HepG2 (cell line): ENCODE measurements around the gene HTR1B. TPM values are rescaled to one million over a fixed set of nuclear protein-coding genes. Genes with fewer than 3 reads are reported as not detected.

ENCODE experiments used
- ATAC-seq: fragments of 200-7000 bp; cut with Tn5 transposase; 3 replicates; pipeline ENCODE4 v1.9.1; 2020; ENCODE audit warnings: mild to moderate bottlenecking, moderate library complexity
- BruUV-seq: library from RNA; stranded (reverse); fragments of 400-500 nt; replicated peaks from 2 replicates; lab custom pipeline; 2021; lab: Mats Ljungman, UMichigan
- CTCF ChIA-PET: fragments of 300-600 bp; formaldehyde crosslinking; extraction: SDS; loops from one replicate; lab custom pipeline; 2021; ENCODE audit warnings: low total read pairs, inconsistent platforms, low intra/inter-chr PET ratio; lab: Yijun Ruan, JAX
- POLR2A ChIA-PET: fragments of 350-600 bp; sonication (Branson Sonifier 250); formaldehyde crosslinking; loops from one replicate; lab custom pipeline; 2020; ENCODE audit warnings: antibody characterized with exemption, inconsistent platforms; lab: Yijun Ruan, JAX
- DNase-seq: peaks from one replicate; pipeline ENCODE4 v3.0.0-alpha.2; 2015; ENCODE audit warnings: low spot score
- FAIRE-seq: peaks from 3 replicates; lab custom pipeline; 2011; peaks lifted over from hg19 to GRCh38; lab: Jason Lieb, UNC
- H2AFZ ChIP-seq: one replicate; pipeline ENCODE4 v1.6.1; 2011; ENCODE audit warnings: low read length, inconsistent platforms
- H3K27ac ChIP-seq: fragments of 300-600 bp; 3 replicates; pipeline ENCODE4 v1.8.0; 2011; ENCODE audit warnings: mixed run types, mild to moderate bottlenecking, mixed read lengths, low read length, inconsistent platforms; ENCODE audit not compliant: insufficient read depth; ENCODE audit errors: extremely low read length
- H3K27me3 ChIP-seq, 2 experiments: fragments of 200-600 bp in 1 of 2; 2 replicates in 1 of 2; 3 replicates in 1 of 2; pipeline versions ENCODE4 v1.6.0 to v1.8.0; 2011; ENCODE audit warnings: low read length in 2 of 2, mild to moderate bottlenecking in 2 of 2, moderate library complexity in 2 of 2, inconsistent platforms in 1 of 2; ENCODE audit not compliant: insufficient read depth in 2 of 2, control insufficient read depth in 1 of 2
- H3K36me3 ChIP-seq, 2 experiments: fragments of 200-600 bp in 1 of 2; replicated peaks in 1 of 2; 2 replicates in 1 of 2; 3 replicates in 1 of 2; pipeline versions ENCODE4 v1.5.1 to v1.8.0; 2011; ENCODE audit warnings: low read length in 2 of 2, inconsistent platforms in 1 of 2; ENCODE audit not compliant: insufficient read depth in 2 of 2, control insufficient read depth in 1 of 2
- H3K4me1 ChIP-seq: 2 replicates; pipeline ENCODE4 v1.5.1; 2012; ENCODE audit warnings: low read length, inconsistent platforms; ENCODE audit not compliant: insufficient read depth
- H3K4me2 ChIP-seq: 2 replicates; pipeline ENCODE4 v1.6.0; 2011; ENCODE audit warnings: low read depth, low read length, inconsistent platforms
- H3K4me3 ChIP-seq, 3 experiments: fragments of 200-600 bp in 1 of 3; sonication (generic), shearing (Covaris generic) in 1 of 3; replicated peaks in 1 of 3; 2 replicates each; pipeline ENCODE4 v1.5.1; 2011 to 2016; ENCODE audit warnings: low read length in 3 of 3, inconsistent platforms in 2 of 3, low read depth in 2 of 3, mild to moderate bottlenecking in 2 of 3, control low read depth in 1 of 3, mixed read lengths in 1 of 3; ENCODE audit not compliant: insufficient read depth in 1 of 3
- H3K79me2 ChIP-seq: one replicate; pipeline ENCODE4 v1.6.1; 2011; ENCODE audit warnings: low read length, inconsistent platforms; ENCODE audit not compliant: insufficient read depth
- H3K9ac ChIP-seq: 2 replicates; pipeline ENCODE4 v1.6.0; 2011; ENCODE audit warnings: mild to moderate bottlenecking, low read depth, low read length, inconsistent platforms; ENCODE audit not compliant: insufficient read depth
- H3K9me3 ChIP-seq: 2 replicates; pipeline ENCODE4 v1.5.1; 2012; ENCODE audit warnings: mild to moderate bottlenecking, low read length
- H4K20me1 ChIP-seq: 2 replicates; pipeline ENCODE4 v1.6.0; 2011; ENCODE audit warnings: inconsistent platforms, mild to moderate bottlenecking, low read length, moderate library complexity; ENCODE audit not compliant: insufficient read depth
- ELF4 ChIP-seq: sonication (generic); formaldehyde crosslinking; IDR thresholded peaks from 2 replicates; pipeline ENCODE4 v1.5.0; 2020; ENCODE audit warnings: missing genetic modification reagents, mild to moderate bottlenecking, moderate library complexity, borderline replicate concordance
- HMGXB4 ChIP-seq, 2 experiments: sonication (generic) in 1 of 2; formaldehyde crosslinking in 1 of 2; IDR thresholded peaks; 2 replicates each; pipeline versions ENCODE4 v1.4.0 to v1.6.1; 2018 to 2020; ENCODE audit warnings: missing genetic modification reagents in 2 of 2, borderline replicate concordance in 1 of 2, low read depth in 1 of 2, mild to moderate bottlenecking in 1 of 2, missing biosample characterization in 1 of 2
- IRX3 ChIP-seq: sonication (generic); formaldehyde crosslinking; IDR thresholded peaks from 2 replicates; pipeline ENCODE4 v1.8.1; 2023; ENCODE audit warnings: mild to moderate bottlenecking, low read depth, missing genetic modification reagents, borderline replicate concordance
- KDM5B ChIP-seq: sonication (generic); formaldehyde crosslinking; IDR thresholded peaks from 2 replicates; pipeline ENCODE4 v1.4.0; 2020; ENCODE audit warnings: missing genetic modification reagents, mild to moderate bottlenecking, borderline replicate concordance
- KLF16 ChIP-seq, 2 experiments: sonication (generic) in 1 of 2; formaldehyde crosslinking in 1 of 2; IDR thresholded peaks; 2 replicates each; pipeline versions ENCODE4 v1.6.1 to v1.8.0; 2016 to 2023; ENCODE audit warnings: missing genetic modification reagents in 2 of 2, missing compliant biosample characterization in 1 of 2
- RAD51 ChIP-seq: fragments of 450-650 bp; IDR thresholded peaks from 2 replicates; pipeline ENCODE4 v1.6.1; 2016; ENCODE audit warnings: borderline replicate concordance
- SETDB1 ChIP-seq: sonication (generic); formaldehyde crosslinking; IDR thresholded peaks from 2 replicates; pipeline ENCODE4 v1.5.1; 2020; ENCODE audit warnings: missing genetic modification reagents, mild to moderate bottlenecking, borderline replicate concordance
- SNRNP70 ChIP-seq: fragments of 200-400 bp; formaldehyde crosslinking; IDR thresholded peaks from 2 replicates; pipeline ENCODE4 v1.6.1; 2017; ENCODE audit warnings: mild to moderate bottlenecking, low read depth, low read length, moderate library complexity
- TBX3 ChIP-seq: fragments of 450-650 bp; IDR thresholded peaks from 2 replicates; pipeline ENCODE4 v1.6.1; 2017; ENCODE audit warnings: antibody characterized with exemption, mild to moderate bottlenecking, inconsistent platforms, borderline replicate concordance
- ZNF33A ChIP-seq: sonication (generic); formaldehyde crosslinking; IDR thresholded peaks from 2 replicates; pipeline ENCODE4 v1.5.1; 2020; ENCODE audit warnings: missing genetic modification reagents, mild to moderate bottlenecking, moderate library complexity, borderline replicate concordance
- ZNF549 ChIP-seq: sonication (generic); formaldehyde crosslinking; IDR thresholded peaks from 2 replicates; pipeline ENCODE4 v1.5.0; 2020; ENCODE audit warnings: missing genetic modification reagents
- WGBS: methylation state at CpG from one replicate; pipeline ENCODE4 v1.1.6; 2017; ENCODE audit warnings: low lambda C conversion rate; 5-methylcytosine and 5-hydroxymethylcytosine counted together
- in situ Hi-C: cut with HindIII; loops from 2 replicates; pipeline ENCODE4 v1.10.0; 2017; ENCODE audit warnings: low pct_unique_long_range_greater_than_20kb; ENCODE audit not compliant: extremely low pct_ligation_motif_present
- intact Hi-C: fragments of 100-400 bp; cut with micrococcal nuclease; formaldehyde crosslinking; loops from one replicate; pipeline ENCODE4 v1.10.0; 2022; ENCODE audit not compliant: unreplicated experiment
- polyA plus RNA-seq, 8 experiments: library from polyadenylated mRNA; depleted of rRNA in 3 of 8; stranded (reverse) in 7 of 8; unstranded in 1 of 8; fragments of >200 nt; fragmentation: Illumina TruSeq in 4 of 8; extraction: Trizol in 4 of 8; gene quantifications; 2 replicates each; pipeline versions ENCODE4 v1.2.1 to v1.2.3, GENCODE V29; 2011 to 2016; ENCODE audit warnings: low read depth in 4 of 8, missing spikeins in 1 of 8, mixed read lengths in 1 of 8; ENCODE audit not compliant: insufficient read depth in 1 of 8
- total RNA-seq, 5 experiments: library from RNA; depleted of rRNA; stranded (reverse); fragments of >200 nt; fragmentation: Illumina TruSeq; extraction: Trizol; gene quantifications; 2 replicates each; pipeline ENCODE4 v1.2.3, GENCODE V29; 2016; ENCODE audit warnings: low read depth in 1 of 5

Gene HTR1B
- total and polyA plus RNA-seq, 2 of the 13 experiments (the other 11 are each of a cell fraction or from before 2014, with no cell fraction given), result not detected

DNA sequence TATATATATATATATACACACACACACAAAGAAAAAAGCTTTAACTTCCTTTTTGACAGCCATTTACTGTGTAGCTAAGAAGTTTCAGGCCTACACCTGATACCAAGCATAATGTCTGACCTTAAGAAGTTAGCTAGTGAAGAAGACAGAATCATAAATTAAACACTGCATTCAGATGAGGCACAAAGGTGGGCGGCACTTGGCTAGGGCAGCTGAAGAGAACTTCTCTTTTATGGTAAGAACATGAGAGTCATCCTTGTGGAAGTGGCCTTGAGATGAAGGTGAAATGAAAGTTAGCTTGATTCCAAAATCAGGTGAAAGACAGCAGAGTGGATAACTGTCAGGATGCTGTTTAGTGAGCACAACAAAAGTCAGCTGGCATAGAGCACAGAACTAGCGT lies 46.5 kb downstream of the HTR1B start:
- WGBS, result 0% methylated on average over 2 of the region's 2 CpGs
- FAIRE-seq, result no peak
- BruUV-seq, result no TSS peak

More for the DNA sequence above, 46.5 kb downstream of the HTR1B start:
- no peaks in the 10 kb centered on the region for H3K79me2 ChIP-seq
- DNase-seq, result no peak
- H3K4me1 ChIP-seq, result no peaks in the 10 kb centered on the region
- POLR2A ChIA-PET, result no interaction called here
- CTCF ChIA-PET, result no interaction called here
- H4K20me1 ChIP-seq, result no peaks in the 10 kb centered on the region
- no peak overlapping the region for H3K9ac ChIP-seq
- no peak for ATAC-seq
- H3K36me3 ChIP-seq, result no peaks in the 10 kb centered on the region
- no peak overlapping the region for H3K27ac ChIP-seq
- H2AFZ ChIP-seq, result no peak overlapping the region
- no peaks in the 10 kb centered on the region for H3K9me3 ChIP-seq
- H3K27me3 ChIP-seq, result no peaks in the 10 kb centered on the region
- H3K4me3 ChIP-seq, result no peak overlapping the region
- no peak overlapping the region for H3K4me2 ChIP-seq
- in situ Hi-C loops (no loop called here), intact Hi-C loops (no loop called here)
- TF ChIP-seq ZNF549 (CRISPR knock-in tag) (no peak), IRX3 (CRISPR knock-in tag) (no peak), KDM5B (CRISPR knock-in tag) (no peak), KLF16 (CRISPR knock-in tag; IDR thresholded peaks at IDR 0.05) (no peak), TBX3 (no peak), ELF4 (CRISPR knock-in tag) (no peak), SNRNP70 (no peak), RAD51 (no peak), SETDB1 (no peak), HMGXB4 (CRISPR knock-in tag; IDR thresholded peaks at IDR 0.05; ENCODE audit: borderline replicate concordance in 1 of 2, low read depth in 1 of 2) (no peak), ZNF33A (no peak)
